HepG2 (cell line): ENCODE data around the gene AGK. TPM values are rescaled to one million over a fixed set of nuclear protein-coding genes. Genes with fewer than 3 reads are reported as not detected.
A peak's percentile ranks its signal among the peaks of the same experiment; 100 is the strongest.

Experiments used
- ATAC-seq: fragments of 200-7000 bp; cut with Tn5 transposase; 3 replicates; pipeline ENCODE4 v1.9.1; 2020; ENCODE audit warnings: mild to moderate bottlenecking, moderate library complexity
- Bru-seq: library from RNA; stranded (reverse); fragments of 400-500 nt; gene quantifications from one replicate; lab custom pipeline; 2021; lab: Mats Ljungman, UMichigan
- BruChase-seq, 2 experiments: library from RNA; stranded (reverse); fragments of 400-500 nt; gene quantifications; one replicate each; lab custom pipeline; 2021; lab: Mats Ljungman, UMichigan
- BruUV-seq: library from RNA; stranded (reverse); fragments of 400-500 nt; replicated peaks from 2 replicates; lab custom pipeline; 2021; lab: Mats Ljungman, UMichigan
- CTCF ChIA-PET: fragments of 300-600 bp; formaldehyde crosslinking; extraction: SDS; loops from one replicate; lab custom pipeline; 2021; ENCODE audit warnings: low total read pairs, inconsistent platforms, low intra/inter-chr PET ratio; lab: Yijun Ruan, JAX
- POLR2A ChIA-PET: fragments of 350-600 bp; sonication (Branson Sonifier 250); formaldehyde crosslinking; loops from one replicate; lab custom pipeline; 2020; ENCODE audit warnings: antibody characterized with exemption, inconsistent platforms; lab: Yijun Ruan, JAX
- DNase-seq: peaks from one replicate; pipeline ENCODE4 v3.0.0-alpha.2; 2015; ENCODE audit warnings: low spot score
- FAIRE-seq: peaks from 3 replicates; lab custom pipeline; 2011; peaks lifted over from hg19 to GRCh38; lab: Jason Lieb, UNC
- H2AFZ ChIP-seq: one replicate; pipeline ENCODE4 v1.6.1; 2011; ENCODE audit warnings: low read length, inconsistent platforms
- H3K27ac ChIP-seq: fragments of 300-600 bp; 3 replicates; pipeline ENCODE4 v1.8.0; 2011; ENCODE audit warnings: mixed run types, mild to moderate bottlenecking, mixed read lengths, low read length, inconsistent platforms; ENCODE audit not compliant: insufficient read depth; ENCODE audit errors: extremely low read length
- H3K27me3 ChIP-seq, 2 experiments: fragments of 200-600 bp in 1 of 2; 2 replicates in 1 of 2; 3 replicates in 1 of 2; pipeline versions ENCODE4 v1.6.0 to v1.8.0; 2011; ENCODE audit warnings: low read length in 2 of 2, mild to moderate bottlenecking in 2 of 2, moderate library complexity in 2 of 2, inconsistent platforms in 1 of 2; ENCODE audit not compliant: insufficient read depth in 2 of 2, control insufficient read depth in 1 of 2
- H3K36me3 ChIP-seq, 2 experiments: fragments of 200-600 bp in 1 of 2; replicated peaks in 1 of 2; 2 replicates in 1 of 2; 3 replicates in 1 of 2; pipeline versions ENCODE4 v1.5.1 to v1.8.0; 2011; ENCODE audit warnings: low read length in 2 of 2, inconsistent platforms in 1 of 2; ENCODE audit not compliant: insufficient read depth in 2 of 2, control insufficient read depth in 1 of 2
- H3K4me1 ChIP-seq: 2 replicates; pipeline ENCODE4 v1.5.1; 2012; ENCODE audit warnings: low read length, inconsistent platforms; ENCODE audit not compliant: insufficient read depth
- H3K4me2 ChIP-seq: 2 replicates; pipeline ENCODE4 v1.6.0; 2011; ENCODE audit warnings: low read depth, low read length, inconsistent platforms
- H3K4me3 ChIP-seq, 3 experiments: fragments of 200-600 bp in 1 of 3; sonication (generic), shearing (Covaris generic) in 1 of 3; replicated peaks in 1 of 3; 2 replicates each; pipeline ENCODE4 v1.5.1; 2011 to 2016; ENCODE audit warnings: low read length in 3 of 3, inconsistent platforms in 2 of 3, low read depth in 2 of 3, mild to moderate bottlenecking in 2 of 3, control low read depth in 1 of 3, mixed read lengths in 1 of 3; ENCODE audit not compliant: insufficient read depth in 1 of 3
- H3K79me2 ChIP-seq: one replicate; pipeline ENCODE4 v1.6.1; 2011; ENCODE audit warnings: low read length, inconsistent platforms; ENCODE audit not compliant: insufficient read depth
- H3K9ac ChIP-seq: 2 replicates; pipeline ENCODE4 v1.6.0; 2011; ENCODE audit warnings: mild to moderate bottlenecking, low read depth, low read length, inconsistent platforms; ENCODE audit not compliant: insufficient read depth
- H3K9me3 ChIP-seq: 2 replicates; pipeline ENCODE4 v1.5.1; 2012; ENCODE audit warnings: mild to moderate bottlenecking, low read length
- H4K20me1 ChIP-seq: 2 replicates; pipeline ENCODE4 v1.6.0; 2011; ENCODE audit warnings: inconsistent platforms, mild to moderate bottlenecking, low read length, moderate library complexity; ENCODE audit not compliant: insufficient read depth
- BHLHE40 ChIP-seq: IDR thresholded peaks from 2 replicates; pipeline ENCODE4 v1.6.1; 2011; ENCODE audit warnings: low read length, improper control_type of control experiment
- BRCA1 ChIP-seq: sonication (generic); formaldehyde crosslinking; IDR thresholded peaks from 2 replicates; pipeline ENCODE4 v1.4.0; 2020; ENCODE audit warnings: missing genetic modification reagents
- NFE2L1 ChIP-seq: sonication (generic); formaldehyde crosslinking; IDR thresholded peaks from 2 replicates; pipeline ENCODE4 v1.4.0; 2020; ENCODE audit warnings: missing genetic modification reagents, mild to moderate bottlenecking, borderline replicate concordance
- SRSF4 ChIP-seq: fragments of 200-400 bp; formaldehyde crosslinking; IDR thresholded peaks from one replicate; pipeline ENCODE4 v1.6.1; 2018; ENCODE audit warnings: mild to moderate bottlenecking, low read depth, low read length, moderate library complexity; ENCODE audit not compliant: poor library complexity, severe bottlenecking
- ZBTB38 ChIP-seq: sonication (generic); formaldehyde crosslinking; IDR thresholded peaks from 2 replicates; pipeline ENCODE4 v1.5.1; 2020; ENCODE audit warnings: mild to moderate bottlenecking, missing genetic modification reagents
- ZNF256 ChIP-seq: sonication (generic); formaldehyde crosslinking; conservative IDR thresholded peaks from 2 replicates; pipeline ENCODE4 v1.4.0; 2020; ENCODE audit warnings: missing genetic modification reagents
- ZNF615 ChIP-seq: sonication (generic); formaldehyde crosslinking; IDR thresholded peaks from 2 replicates; pipeline ENCODE4 v1.5.0; 2020; ENCODE audit warnings: mild to moderate bottlenecking, missing genetic modification reagents, borderline replicate concordance
- ZNF713 ChIP-seq: sonication (generic); formaldehyde crosslinking; IDR thresholded peaks from 2 replicates; pipeline ENCODE4 v1.4.0; 2020; ENCODE audit warnings: mild to moderate bottlenecking, missing genetic modification reagents
- ZNF747 ChIP-seq: sonication (generic); formaldehyde crosslinking; IDR thresholded peaks from 2 replicates; pipeline ENCODE4 v1.8.1; 2023; ENCODE audit warnings: missing genetic modification reagents, mild to moderate bottlenecking, borderline replicate concordance
- WGBS: methylation state at CpG from one replicate; pipeline ENCODE4 v1.1.6; 2017; ENCODE audit warnings: low lambda C conversion rate; 5-methylcytosine and 5-hydroxymethylcytosine counted together
- in situ Hi-C: cut with HindIII; loops from 2 replicates; pipeline ENCODE4 v1.10.0; 2017; ENCODE audit warnings: low pct_unique_long_range_greater_than_20kb; ENCODE audit not compliant: extremely low pct_ligation_motif_present
- intact Hi-C: fragments of 100-400 bp; cut with micrococcal nuclease; formaldehyde crosslinking; loops from one replicate; pipeline ENCODE4 v1.10.0; 2022; ENCODE audit not compliant: unreplicated experiment
- long read RNA-seq, 2 experiments: library from RNA in 1 of 2; library from polyadenylated mRNA in 1 of 2; stranded (forward) in 1 of 2; unstranded in 1 of 2; transcript quantifications; one replicate each; pipeline ENCODE4 v2.0.0, GENCODE V29; 2019 to 2022
- polyA minus RNA-seq, 3 experiments: library from RNA; depleted of rRNA, polyadenylated mRNA; stranded (reverse); fragments of >200 nt; gene quantifications; 2 replicates each; pipeline ENCODE4 v1.2.3, GENCODE V29; 2011; ENCODE audit warnings: low replicate concordance in 1 of 3
- polyA plus RNA-seq, 8 experiments: library from polyadenylated mRNA; depleted of rRNA in 3 of 8; stranded (reverse) in 7 of 8; unstranded in 1 of 8; fragments of >200 nt; fragmentation: Illumina TruSeq in 4 of 8; extraction: Trizol in 4 of 8; gene quantifications; 2 replicates each; pipeline versions ENCODE4 v1.2.1 to v1.2.3, GENCODE V29; 2011 to 2016; ENCODE audit warnings: low read depth in 4 of 8, missing spikeins in 1 of 8, mixed read lengths in 1 of 8; ENCODE audit not compliant: insufficient read depth in 1 of 8
- total RNA-seq, 5 experiments: library from RNA; depleted of rRNA; stranded (reverse); fragments of >200 nt; fragmentation: Illumina TruSeq; extraction: Trizol; gene quantifications; 2 replicates each; pipeline ENCODE4 v1.2.3, GENCODE V29; 2016; ENCODE audit warnings: low read depth in 1 of 5
- TF ChIP-seq, protein P1 (sequence below): sonication (generic); formaldehyde crosslinking; IDR thresholded peaks from 2 replicates; pipeline ENCODE4 v1.5.0; 2020; ENCODE audit warnings: missing genetic modification reagents, mild to moderate bottlenecking, borderline replicate concordance
- TF ChIP-seq, protein P2 (sequence below): conservative IDR thresholded peaks from 2 replicates; pipeline ENCODE4 v1.6.1; 2018; ENCODE audit warnings: missing genetic modification reagents
- TF ChIP-seq, protein P3 (sequence below): sonication (generic); formaldehyde crosslinking; conservative IDR thresholded peaks from 2 replicates; pipeline ENCODE4 v1.4.0; 2020; ENCODE audit warnings: missing genetic modification reagents

AGK gene, protein sequence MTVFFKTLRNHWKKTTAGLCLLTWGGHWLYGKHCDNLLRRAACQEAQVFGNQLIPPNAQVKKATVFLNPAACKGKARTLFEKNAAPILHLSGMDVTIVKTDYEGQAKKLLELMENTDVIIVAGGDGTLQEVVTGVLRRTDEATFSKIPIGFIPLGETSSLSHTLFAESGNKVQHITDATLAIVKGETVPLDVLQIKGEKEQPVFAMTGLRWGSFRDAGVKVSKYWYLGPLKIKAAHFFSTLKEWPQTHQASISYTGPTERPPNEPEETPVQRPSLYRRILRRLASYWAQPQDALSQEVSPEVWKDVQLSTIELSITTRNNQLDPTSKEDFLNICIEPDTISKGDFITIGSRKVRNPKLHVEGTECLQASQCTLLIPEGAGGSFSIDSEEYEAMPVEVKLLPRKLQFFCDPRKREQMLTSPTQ
- total RNA-seq (2016; rRNA removed; fragmentation: Illumina TruSeq; extraction: Trizol) (30.1 and 35.7 TPM in 2 replicates), polyA plus RNA-seq (2011; rRNA removed) (20.9 and 23.7 TPM in 2 replicates), polyA minus RNA-seq (2011; rRNA and poly(A)+ RNA removed; ENCODE audit: low replicate concordance) (18.0 and 21.0 TPM in 2 replicates), Bru-seq, nascent RNA (percentile 66 among the genes with signal in this experiment), BruChase-seq, experiment 1, labeled RNA remaining after a 6-hour chase (percentile 56 among the genes with signal in this experiment), BruChase-seq, experiment 2, labeled RNA remaining after a 2-hour chase (percentile 63 among the genes with signal in this experiment)
- total RNA-seq (2016; cell fraction: cytosol; rRNA removed; fragmentation: Illumina TruSeq; extraction: Trizol; ENCODE audit: low read depth) = 8.3 and 10.1 TPM in 2 replicates
- 29.0 and 32.8 TPM in 2 replicates for total RNA-seq (2016; cell fraction: insoluble cytoplasmic fraction; rRNA removed; fragmentation: Illumina TruSeq; extraction: Trizol)
- 8.3 and 8.7 TPM in 2 replicates for total RNA-seq (2016; cell fraction: membrane; rRNA removed; fragmentation: Illumina TruSeq; extraction: Trizol)
- total RNA-seq (2016; cell fraction: nucleus; rRNA removed; fragmentation: Illumina TruSeq; extraction: Trizol) = 36.4 and 41.9 TPM in 2 replicates
- polyA plus RNA-seq (2011; cell fraction: cytosol; rRNA removed) = 18.7 and 21.4 TPM in 2 replicates
- 21.5 and 24.3 TPM in 2 replicates for polyA plus RNA-seq (2011; cell fraction: nucleus; rRNA removed)
- 12.5 and 14.3 TPM in 2 replicates for polyA plus RNA-seq (2012)
- polyA plus RNA-seq (2016; cell fraction: cytosol; fragmentation: Illumina TruSeq; extraction: Trizol; ENCODE audit: low read depth) = 1.9 and 2.6 TPM in 2 replicates
- 31.6 and 32.2 TPM in 2 replicates for polyA plus RNA-seq (2016; cell fraction: insoluble cytoplasmic fraction; fragmentation: Illumina TruSeq; extraction: Trizol; ENCODE audit: low read depth)
- polyA plus RNA-seq (2016; cell fraction: membrane; fragmentation: Illumina TruSeq; extraction: Trizol; ENCODE audit: low read depth) = 3.6 and 4.4 TPM in 2 replicates
- 33.3 and 39.0 TPM in 2 replicates for polyA plus RNA-seq (2016; cell fraction: nucleus; fragmentation: Illumina TruSeq; extraction: Trizol; ENCODE audit: insufficient read depth, low read depth)
- 10.2 and 13.3 TPM in 2 replicates for polyA minus RNA-seq (2011; cell fraction: cytosol; rRNA and poly(A)+ RNA removed)
- 68.8 and 69.6 TPM in 2 replicates for polyA minus RNA-seq (2011; cell fraction: nucleus; rRNA and poly(A)+ RNA removed)
- long read RNA-seq, experiment 1, transcript AGK-201 (16 exons, 3,849 nt) = major isoform, 12 of 28 reads
- long read RNA-seq, experiment 1, partial matches to known transcripts = 13 of 28 reads
- long read RNA-seq, experiment 1, other reads (novel, unspliced or antisense) = 3 of 28 reads
- long read RNA-seq, experiment 2, partial matches to known transcripts = 6 of 13 reads
- long read RNA-seq, experiment 2, other reads (novel, unspliced or antisense) = 7 of 13 reads

DNA sequence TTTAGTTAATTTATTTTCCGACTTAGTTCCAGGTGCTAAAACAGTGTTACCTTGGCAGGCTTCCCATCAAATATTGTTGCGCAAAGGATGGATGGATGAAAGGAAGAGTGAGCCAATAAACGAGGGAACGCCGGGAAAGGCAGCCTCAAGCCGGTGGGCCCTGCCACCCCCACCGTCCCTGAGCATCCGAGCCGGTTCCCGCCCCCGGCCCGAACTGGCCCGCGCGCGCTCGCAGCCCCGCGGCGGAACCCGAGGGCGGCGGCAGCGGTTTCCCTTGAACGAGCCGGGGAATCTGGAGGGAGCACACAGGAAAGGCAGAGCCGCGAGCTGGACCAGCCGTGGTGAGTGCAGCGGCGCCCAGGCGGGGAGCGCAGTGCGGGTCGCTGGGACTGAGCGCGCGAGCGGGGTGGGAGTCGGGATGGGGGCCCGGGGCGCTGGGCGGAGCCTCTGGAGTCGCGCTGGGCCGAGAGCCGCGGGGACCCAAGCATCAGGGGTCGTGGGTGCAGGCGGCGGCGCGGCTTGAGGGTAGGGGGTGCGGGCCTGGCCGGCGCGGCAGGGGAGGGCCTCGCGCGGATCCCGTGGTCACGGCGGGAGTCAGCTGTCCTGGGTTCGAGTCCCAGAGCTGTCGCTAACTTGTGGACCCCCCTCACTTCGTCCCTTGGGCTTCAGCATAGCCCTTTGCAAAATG, at the start of gene AGK:
Gene AGK, plus strand, starts transcription at position 317 of the 688 bp plus-strand sequence. CDS start 4,057 bp downstream, outside the sequence.
- Histone ChIP-seq H3K4me1 (peaks cover 17% of the 10 kb centered on the region), H3K9me3 (no peaks in the 10 kb centered on the region), H3K4me2 (peak within 1 kb of the TSS; percentile 92), H3K36me3 (peaks cover 0 to 12% of the 10 kb centered on the region in 2 experiments; a peak in 2 of 5 replicates), H3K9ac (peak within 1 kb of the TSS; percentile 77), H3K27me3 (no peaks in the 10 kb centered on the region; a peak in 1 of 5 replicates), H3K79me2 (peaks cover 5% of the 10 kb centered on the region), H2AFZ (peak within 1 kb of the TSS; percentile 90), H3K4me3 (peak within 1 kb of the TSS; percentile 84 to 98 (median 84)), H4K20me1 (no peaks in the 10 kb centered on the region), H3K27ac (peak within 1 kb of the TSS; percentile 19)
- POLR2A ChIA-PET = interaction anchor here (0.6 to 1.8 kb wide), 5 partner anchors 9 to 537 kb away, joined by 3 to 6 read pairs (median 5); partner anchors contain the start of genes DENND11, MRPS33 and SSBP1
- intact Hi-C loops = loop anchor here (1.0 kb wide), 1 partner anchor 187 kb away; the partner anchor contains the start of gene SSBP1
- no TSS peak for BruUV-seq
- ATAC-seq (peak; percentile 99), DNase-seq (peak; percentile 53), FAIRE-seq (no peak)
- WGBS = 7% methylated on average over 13 of the region's 66 CpGs
- in situ Hi-C loops = no loop called here
- CTCF ChIA-PET = no interaction called here
- TF ChIP-seq ZNF256 (CRISPR knock-in tag) (no peak), ZNF747 (CRISPR knock-in tag) (no peak), ZNF615 (CRISPR knock-in tag) (no peak), ZBTB38 (CRISPR knock-in tag) (peak; percentile 64; the same call in 1 of the 2 replicates), SRSF4 (no peak), BRCA1 (CRISPR knock-in tag) (peak; percentile 77; the same call in 1 of the 2 replicates), BHLHE40 (0 out of 2 replicates have a peak, but pooled peaks have one; percentile 5), ZNF713 (CRISPR knock-in tag) (no peak), NFE2L1 (CRISPR knock-in tag) (no peak)
- TF ChIP-seq, protein P1, sequence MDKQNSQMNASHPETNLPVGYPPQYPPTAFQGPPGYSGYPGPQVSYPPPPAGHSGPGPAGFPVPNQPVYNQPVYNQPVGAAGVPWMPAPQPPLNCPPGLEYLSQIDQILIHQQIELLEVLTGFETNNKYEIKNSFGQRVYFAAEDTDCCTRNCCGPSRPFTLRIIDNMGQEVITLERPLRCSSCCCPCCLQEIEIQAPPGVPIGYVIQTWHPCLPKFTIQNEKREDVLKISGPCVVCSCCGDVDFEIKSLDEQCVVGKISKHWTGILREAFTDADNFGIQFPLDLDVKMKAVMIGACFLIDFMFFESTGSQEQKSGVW (CRISPR knock-in tag) = peak; percentile 49; the same call in 1 of the 2 replicates
- TF ChIP-seq, protein P2, sequence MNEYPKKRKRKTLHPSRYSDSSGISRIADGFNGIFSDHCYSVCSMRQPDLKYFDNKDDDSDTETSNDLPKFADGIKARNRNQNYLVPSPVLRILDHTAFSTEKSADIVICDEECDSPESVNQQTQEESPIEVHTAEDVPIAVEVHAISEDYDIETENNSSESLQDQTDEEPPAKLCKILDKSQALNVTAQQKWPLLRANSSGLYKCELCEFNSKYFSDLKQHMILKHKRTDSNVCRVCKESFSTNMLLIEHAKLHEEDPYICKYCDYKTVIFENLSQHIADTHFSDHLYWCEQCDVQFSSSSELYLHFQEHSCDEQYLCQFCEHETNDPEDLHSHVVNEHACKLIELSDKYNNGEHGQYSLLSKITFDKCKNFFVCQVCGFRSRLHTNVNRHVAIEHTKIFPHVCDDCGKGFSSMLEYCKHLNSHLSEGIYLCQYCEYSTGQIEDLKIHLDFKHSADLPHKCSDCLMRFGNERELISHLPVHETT = 0 out of 2 replicates have a peak, but pooled peaks have one; percentile 59
- TF ChIP-seq, protein P3, sequence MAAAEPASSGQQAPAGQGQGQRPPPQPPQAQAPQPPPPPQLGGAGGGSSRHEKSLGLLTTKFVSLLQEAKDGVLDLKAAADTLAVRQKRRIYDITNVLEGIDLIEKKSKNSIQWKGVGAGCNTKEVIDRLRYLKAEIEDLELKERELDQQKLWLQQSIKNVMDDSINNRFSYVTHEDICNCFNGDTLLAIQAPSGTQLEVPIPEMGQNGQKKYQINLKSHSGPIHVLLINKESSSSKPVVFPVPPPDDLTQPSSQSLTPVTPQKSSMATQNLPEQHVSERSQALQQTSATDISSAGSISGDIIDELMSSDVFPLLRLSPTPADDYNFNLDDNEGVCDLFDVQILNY = peak; percentile 41; the same call in 1 of the 2 replicates
